Body of pancreas (tissue), 4 donors: ENCODE data around the gene TGDS. TPM values are rescaled to one million over a fixed set of nuclear protein-coding genes. Genes with fewer than 3 reads are reported as not detected.

Source experiments
- ATAC-seq: fragments of 150-250 bp; one replicate; pipeline ENCODE4 v1.9.1; 2016
- DNase-seq, 4 donors: peaks; one replicate each; pipeline ENCODE4 v3.0.0-alpha.2; 2019
- H3K27ac ChIP-seq, 4 donors: fragments of 200-600 bp; sonication (generic); 1 replicate in 3 of 4; 2 replicates in 1 of 4; pipeline versions ENCODE4 v1.5.1 to v1.6.1; 2016 to 2019; ENCODE audit warnings: mild to moderate bottlenecking in 1 of 4, mixed read lengths in 1 of 4, moderate library complexity in 1 of 4
- H3K27me3 ChIP-seq, 2 donors: fragments of 200-600 bp; sonication (generic); one replicate each; pipeline ENCODE4 v1.6.0; 2016; ENCODE audit warnings: mild to moderate bottlenecking in 1 of 2
- H3K36me3 ChIP-seq, 2 donors: fragments of 200-600 bp; sonication (generic); replicated peaks in 1 of 2; 2 replicates each; pipeline ENCODE4 v1.5.1; 2016; ENCODE audit warnings: low read depth in 2 of 2; ENCODE audit not compliant: insufficient read depth in 1 of 2
- H3K4me1 ChIP-seq: fragments of 200-600 bp; sonication (generic); one replicate; pipeline ENCODE4 v1.6.0; 2016
- H3K4me3 ChIP-seq, 2 donors: fragments of 200-600 bp; sonication (generic); 1 replicate in 1 of 2; 2 replicates in 1 of 2; pipeline ENCODE4 v1.5.1; 2016 to 2019
- H3K9me3 ChIP-seq, 3 donors: fragments of 200-600 bp; sonication (generic); 1 replicate in 2 of 3; 2 replicates in 1 of 3; pipeline ENCODE4 v1.5.1; 2016
- POLR2A ChIP-seq, 3 donors: fragments of 450-650 bp; IDR thresholded peaks; one replicate each; pipeline ENCODE4 v1.6.1; 2016; ENCODE audit warnings: antibody characterized with exemption in 3 of 3, mild to moderate bottlenecking in 2 of 3
- WGBS, 2 donors: methylation state at CpG; one replicate each; pipeline ENCODE4 v1.1.5; 2017; 5-methylcytosine and 5-hydroxymethylcytosine counted together
- intact Hi-C: fragments of 100-400 bp; cut with DNase I; formaldehyde crosslinking; loops from one replicate; pipeline ENCODE4 v1.15.1; 2023
- total RNA-seq, 2 donors: library from RNA; depleted of rRNA; stranded (reverse); fragments of >200 nt; gene quantifications; one replicate each; pipeline ENCODE4 v1.1.0, GENCODE V29; 2016
- TF ChIP-seq, protein P1 (sequence below), 7 experiments: fragments of 450-650 bp in 4 of 7; fragments of 200-600 bp in 3 of 7; sonication (generic) in 3 of 7; IDR thresholded peaks; one replicate each; pipeline ENCODE4 v1.5.1; 2016 to 2019; ENCODE audit warnings: antibody characterized with exemption in 7 of 7

TGDS gene
- total RNA-seq, 2 donors from 2014 or later = 6.0 to 8.2 TPM

DNA sequence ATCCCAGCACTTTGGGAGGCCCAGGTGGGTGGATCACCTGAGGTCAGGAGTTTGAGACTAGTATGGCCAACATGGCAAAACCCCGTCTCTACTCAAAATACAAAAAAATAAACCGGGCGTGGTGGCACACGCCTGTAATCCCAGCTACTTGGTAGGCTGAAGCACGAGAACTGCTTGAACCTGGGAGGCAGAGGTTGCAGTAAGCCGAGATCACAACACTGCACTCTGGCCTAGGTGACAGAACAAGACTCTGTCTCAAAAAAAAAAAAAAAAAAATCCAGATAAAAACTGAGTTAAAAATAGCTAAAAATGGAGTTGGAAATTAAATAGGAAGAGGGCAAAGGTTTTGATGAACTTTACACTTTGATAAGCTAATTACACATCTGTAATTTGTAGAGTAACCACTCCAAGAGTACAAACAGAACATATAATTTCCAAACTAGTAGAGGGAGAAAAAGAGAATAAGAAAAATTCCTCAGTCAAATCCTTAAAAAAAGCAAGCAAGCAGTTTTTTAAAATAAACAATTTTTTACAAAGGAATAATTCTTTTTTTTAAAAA lies 10.3 kb downstream of the TGDS start:
- ATAC-seq (no peak), DNase-seq (no peak)
- Histone ChIP-seq H3K9me3 (no peaks in the 10 kb centered on the region), H3K4me1 (peaks cover 28% of the 10 kb centered on the region), H3K27me3 (no peaks in the 10 kb centered on the region), H3K4me3 (no peak overlapping the region), H3K36me3 (peaks cover 0 to 13% of the 10 kb centered on the region in 2 donors), H3K27ac (peak overlapping the region in 1 of 4 donors; percentile 44)
- no peak for TF ChIP-seq POLR2A (IDR thresholded peaks at IDR 0.05)
- intact Hi-C loops = no loop called here
- WGBS, 2 donors = 36 to 47% methylated on average over 6 of the region's 6 CpGs

DNA sequence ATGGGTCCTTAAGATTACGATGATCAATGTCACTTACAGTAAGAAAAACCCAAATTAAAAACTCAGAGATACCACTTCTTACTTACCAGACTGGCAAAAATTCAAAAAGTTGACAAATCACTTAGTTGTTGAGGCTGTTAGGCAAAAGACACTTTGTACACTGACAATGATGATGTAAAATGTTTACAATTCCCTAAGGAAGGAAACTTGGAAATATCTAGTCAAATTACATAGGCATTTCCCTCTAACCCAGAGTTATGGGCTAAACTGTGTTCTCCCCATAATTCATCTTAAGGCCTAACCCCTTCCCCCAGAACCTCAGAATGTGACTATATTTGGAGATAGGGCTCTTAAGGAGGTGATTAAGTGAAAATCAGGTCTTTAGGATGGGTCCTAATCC lies 12.0 kb downstream of the TGDS start:
- intact Hi-C loops = no loop called here
- WGBS, 2 donors = 90 to 95% methylated on average over 1 of the region's 1 CpG
- TF ChIP-seq, protein P1, sequence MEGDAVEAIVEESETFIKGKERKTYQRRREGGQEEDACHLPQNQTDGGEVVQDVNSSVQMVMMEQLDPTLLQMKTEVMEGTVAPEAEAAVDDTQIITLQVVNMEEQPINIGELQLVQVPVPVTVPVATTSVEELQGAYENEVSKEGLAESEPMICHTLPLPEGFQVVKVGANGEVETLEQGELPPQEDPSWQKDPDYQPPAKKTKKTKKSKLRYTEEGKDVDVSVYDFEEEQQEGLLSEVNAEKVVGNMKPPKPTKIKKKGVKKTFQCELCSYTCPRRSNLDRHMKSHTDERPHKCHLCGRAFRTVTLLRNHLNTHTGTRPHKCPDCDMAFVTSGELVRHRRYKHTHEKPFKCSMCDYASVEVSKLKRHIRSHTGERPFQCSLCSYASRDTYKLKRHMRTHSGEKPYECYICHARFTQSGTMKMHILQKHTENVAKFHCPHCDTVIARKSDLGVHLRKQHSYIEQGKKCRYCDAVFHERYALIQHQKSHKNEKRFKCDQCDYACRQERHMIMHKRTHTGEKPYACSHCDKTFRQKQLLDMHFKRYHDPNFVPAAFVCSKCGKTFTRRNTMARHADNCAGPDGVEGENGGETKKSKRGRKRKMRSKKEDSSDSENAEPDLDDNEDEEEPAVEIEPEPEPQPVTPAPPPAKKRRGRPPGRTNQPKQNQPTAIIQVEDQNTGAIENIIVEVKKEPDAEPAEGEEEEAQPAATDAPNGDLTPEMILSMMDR (IDR thresholded peaks at IDR 0.05) = no peak
- no peak for TF ChIP-seq POLR2A (IDR thresholded peaks at IDR 0.05)
- no peaks in the 10 kb centered on the region for H3K9me3 ChIP-seq
- peaks cover 27% of the 10 kb centered on the region for H3K4me1 ChIP-seq
- no peak overlapping the region for H3K4me3 ChIP-seq
- no peaks in the 10 kb centered on the region for H3K27me3 ChIP-seq
- peaks cover 0 to 20% of the 10 kb centered on the region in 2 donors for H3K36me3 ChIP-seq
- no peak overlapping the region for H3K27ac ChIP-seq
- DNase-seq = no peak
- ATAC-seq = no peak

DNA sequence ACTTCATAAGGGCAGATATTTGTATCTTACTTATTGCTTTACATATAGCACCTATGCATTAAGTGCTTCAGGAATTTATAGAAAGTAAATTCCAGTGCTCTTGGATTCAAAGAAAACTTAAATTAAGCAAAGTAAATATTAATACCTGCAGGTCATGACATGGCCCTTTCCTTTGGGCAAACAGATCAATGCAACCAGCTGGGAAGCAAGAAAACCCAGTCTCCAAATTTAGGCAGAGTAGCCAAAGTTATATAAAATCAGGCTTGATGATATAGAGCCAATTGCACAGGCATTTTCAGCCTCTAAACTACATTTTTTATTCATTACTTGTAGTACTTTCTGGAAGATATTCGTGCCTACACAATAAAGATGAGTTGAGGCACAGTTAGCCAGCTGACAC lies 16.9 kb downstream of the TGDS start:
- TF ChIP-seq, protein P1 (IDR thresholded peaks at IDR 0.05) = no peak
- TF ChIP-seq POLR2A (IDR thresholded peaks at IDR 0.05) = no peak
- Histone ChIP-seq H3K4me3 (no peak overlapping the region), H3K4me1 (peaks cover 5% of the 10 kb centered on the region), H3K9me3 (no peaks in the 10 kb centered on the region), H3K27ac (no peak overlapping the region), H3K27me3 (no peaks in the 10 kb centered on the region), H3K36me3 (peaks cover 0 to 43% of the 10 kb centered on the region in 2 donors)
- DNase-seq (no peak), ATAC-seq (no peak)
- intact Hi-C loops = no loop called here
- WGBS, 2 donors = 37 to 50% methylated on average over 1 of the region's 1 CpG

DNA sequence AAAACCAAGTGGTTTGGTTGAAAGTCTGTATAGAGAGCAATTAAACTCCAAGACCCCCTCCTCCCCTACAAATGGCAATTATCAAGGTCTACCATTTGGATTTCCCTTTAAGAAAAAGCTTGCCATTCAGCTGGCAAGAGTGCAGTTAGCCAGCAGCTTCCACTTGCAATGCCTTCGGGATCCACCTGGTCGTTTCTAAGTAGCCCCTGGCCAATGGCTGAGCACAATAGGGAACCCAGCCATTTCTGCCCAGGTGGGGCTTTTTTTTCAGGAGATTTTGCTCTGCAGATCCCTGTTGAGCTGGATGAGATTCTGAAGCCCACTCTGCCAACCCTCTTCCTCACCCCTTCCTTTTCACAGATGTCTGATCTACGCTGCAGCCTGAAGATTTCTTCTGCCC lies 26.3 kb downstream of the TGDS start:
- no peak overlapping the region for H3K4me3 ChIP-seq
- no peaks in the 10 kb centered on the region for H3K4me1 ChIP-seq
- no peaks in the 10 kb centered on the region for H3K27me3 ChIP-seq
- TF ChIP-seq, protein P1 (IDR thresholded peaks at IDR 0.05) = no peak
- no peak for TF ChIP-seq POLR2A (IDR thresholded peaks at IDR 0.05)
- no peak overlapping the region for H3K27ac ChIP-seq
- intact Hi-C loops = no loop called here
- H3K9me3 ChIP-seq = no peaks in the 10 kb centered on the region
- H3K36me3 ChIP-seq = peaks cover 6 to 8% of the 10 kb centered on the region in 2 donors
- WGBS, 2 donors = 90 to 95% methylated on average over 3 of the region's 3 CpGs
- ATAC-seq = no peak
- no peak for DNase-seq

DNA sequence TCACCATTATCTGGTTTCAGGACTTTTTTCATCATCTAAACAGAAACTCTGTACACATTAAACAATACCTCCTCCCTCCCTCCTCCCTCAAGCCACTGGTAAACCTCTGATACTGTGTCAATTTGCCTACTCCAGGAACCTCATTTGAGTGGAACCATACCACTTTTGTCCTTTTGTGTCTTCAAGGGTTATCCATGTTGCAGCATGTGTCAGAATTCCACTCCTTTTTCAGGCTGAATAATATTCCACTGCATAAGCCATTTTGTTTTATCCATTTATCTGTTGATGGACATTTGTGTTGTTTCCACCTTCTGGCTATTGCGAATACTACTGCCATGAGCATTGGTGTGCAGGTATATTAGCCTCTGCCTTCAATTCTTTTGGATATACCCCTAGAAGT lies 27.5 kb downstream of the TGDS start:
- WGBS, 2 donors = 100% methylated on average over 1 of the region's 1 CpG
- intact Hi-C loops = no loop called here
- Histone ChIP-seq H3K4me3 (no peak overlapping the region), H3K27me3 (no peaks in the 10 kb centered on the region), H3K4me1 (no peaks in the 10 kb centered on the region), H3K27ac (no peak overlapping the region), H3K9me3 (no peaks in the 10 kb centered on the region), H3K36me3 (peaks cover 0 to 8% of the 10 kb centered on the region in 2 donors)
- ATAC-seq = no peak
- no peak for DNase-seq
- no peak for TF ChIP-seq POLR2A (IDR thresholded peaks at IDR 0.05)
- TF ChIP-seq, protein P1 (IDR thresholded peaks at IDR 0.05) = no peak
